H9 (cell line): ENCODE results near the gene DMD. TPM values are rescaled to one million over a fixed set of nuclear protein-coding genes. Genes with fewer than 3 reads are reported as not detected.

Experiments used
- DNase-seq: peaks from one replicate; pipeline ENCODE4 v3.0.0-alpha.2; 2017
- H2AFZ ChIP-seq: one replicate; pipeline ENCODE4 v1.6.1; 2013; ENCODE audit warnings: mild to moderate bottlenecking, low read length, control low read depth, moderate library complexity
- H2AK5ac ChIP-seq: 2 replicates; pipeline ENCODE4 v1.6.1; 2013; ENCODE audit warnings: low read length, control low read depth, mixed read lengths; ENCODE audit not compliant: insufficient read length
- H2BK120ac ChIP-seq: one replicate; pipeline ENCODE4 v1.6.1; 2013; ENCODE audit warnings: low read depth, mild to moderate bottlenecking, low read length, control low read depth, inconsistent platforms; ENCODE audit not compliant: poor library complexity, severe bottlenecking
- H2BK12ac ChIP-seq: 2 replicates; pipeline ENCODE4 v1.6.1; 2013; ENCODE audit warnings: low read length, control low read depth, mixed read lengths, low read depth; ENCODE audit not compliant: insufficient read length
- H2BK15ac ChIP-seq: 2 replicates; pipeline ENCODE4 v1.6.1; 2013; ENCODE audit warnings: low read depth, low read length, control low read depth
- H2BK20ac ChIP-seq: one replicate; pipeline ENCODE4 v1.6.1; 2013; ENCODE audit warnings: low read depth, mild to moderate bottlenecking, low read length, control low read depth, inconsistent platforms; ENCODE audit not compliant: poor library complexity, severe bottlenecking
- H2BK5ac ChIP-seq: 2 replicates; pipeline ENCODE4 v1.6.1; 2013; ENCODE audit warnings: low read length, control low read depth, mixed read lengths; ENCODE audit not compliant: insufficient read length
- H3K14ac ChIP-seq: 2 replicates; pipeline ENCODE4 v1.6.1; 2013; ENCODE audit warnings: low read length, control low read depth; ENCODE audit not compliant: insufficient read depth
- H3K18ac ChIP-seq: 2 replicates; pipeline ENCODE4 v1.6.1; 2013; ENCODE audit warnings: low read depth, mild to moderate bottlenecking, mixed read lengths, low read length, control low read depth; ENCODE audit not compliant: insufficient read length
- H3K23ac ChIP-seq: 2 replicates; pipeline ENCODE4 v1.6.1; 2013; ENCODE audit warnings: low read length, control low read depth, mixed read lengths, low read depth; ENCODE audit not compliant: insufficient read length
- H3K23me2 ChIP-seq: 2 replicates; pipeline ENCODE4 v1.6.1; 2013; ENCODE audit warnings: low read depth, mild to moderate bottlenecking, mixed read lengths, low read length, control low read depth; ENCODE audit not compliant: insufficient read length, poor library complexity, severe bottlenecking
- H3K27ac ChIP-seq: 2 replicates; pipeline ENCODE4 v1.5.1; 2013; ENCODE audit warnings: low read length, control low read depth, mixed read lengths, low read depth; ENCODE audit not compliant: insufficient read length
- H3K27me3 ChIP-seq: 2 replicates; pipeline ENCODE4 v1.6.1; 2013; ENCODE audit warnings: low read length, control low read depth, inconsistent platforms; ENCODE audit not compliant: insufficient read depth
- H3K4ac ChIP-seq: 2 replicates; pipeline ENCODE4 v1.6.1; 2013; ENCODE audit warnings: low read depth, mild to moderate bottlenecking, control low read depth, inconsistent platforms, low read length, moderate library complexity
- H3K4me1 ChIP-seq: 2 replicates; pipeline ENCODE4 v1.6.1; 2013; ENCODE audit warnings: low read length, control low read depth, inconsistent platforms; ENCODE audit not compliant: insufficient read depth
- H3K4me2 ChIP-seq: 2 replicates; pipeline ENCODE4 v1.6.1; 2013; ENCODE audit warnings: low read length, control low read depth, mixed read lengths; ENCODE audit not compliant: insufficient read length, insufficient read depth
- H3K56ac ChIP-seq: 2 replicates; pipeline ENCODE4 v1.6.1; 2013; ENCODE audit warnings: low read depth, mild to moderate bottlenecking, mixed read lengths, low read length, control low read depth; ENCODE audit not compliant: insufficient read length
- H3K79me1 ChIP-seq: 2 replicates; pipeline ENCODE4 v1.6.1; 2013; ENCODE audit warnings: low read depth, mild to moderate bottlenecking, moderate library complexity, low read length, control low read depth, inconsistent platforms; ENCODE audit not compliant: insufficient read depth, poor library complexity, severe bottlenecking
- H3K79me2 ChIP-seq: 2 replicates; pipeline ENCODE4 v1.6.1; 2013; ENCODE audit warnings: low read length, control low read depth, inconsistent platforms; ENCODE audit not compliant: insufficient read depth
- H3K9ac ChIP-seq: 2 replicates; pipeline ENCODE4 v1.6.1; 2013; ENCODE audit warnings: low read length, control low read depth, mixed read lengths; ENCODE audit not compliant: insufficient read length; ENCODE audit errors: extremely low read depth
- H3K9me3 ChIP-seq: one replicate; pipeline ENCODE4 v1.6.1; 2013; ENCODE audit warnings: low read depth, low read length, inconsistent platforms; ENCODE audit not compliant: control insufficient read depth
- H3T11ph ChIP-seq: one replicate; pipeline ENCODE4 v1.6.1; 2013; ENCODE audit warnings: mild to moderate bottlenecking, low read length, control low read depth, inconsistent platforms
- H4K20me1 ChIP-seq: one replicate; pipeline ENCODE4 v1.6.1; 2013; ENCODE audit not compliant: control insufficient read depth, insufficient read length, insufficient read depth
- H4K5ac ChIP-seq: 2 replicates; pipeline ENCODE4 v1.6.1; 2013; ENCODE audit warnings: low read depth, mild to moderate bottlenecking, mixed read lengths, low read length, control low read depth; ENCODE audit not compliant: insufficient read length
- H4K8ac ChIP-seq: replicated peaks from 2 replicates; pipeline ENCODE4 v1.6.1; 2013; ENCODE audit warnings: low read length, control low read depth, mixed read lengths, low read depth; ENCODE audit not compliant: insufficient read length
- H4K91ac ChIP-seq: 2 replicates; pipeline ENCODE4 v1.6.1; 2013; ENCODE audit warnings: low read depth, mild to moderate bottlenecking, moderate library complexity, mixed read lengths, low read length, control low read depth; ENCODE audit not compliant: insufficient read length
- H3K27ac Mint-ChIP-seq, 3 experiments: 2 replicates in 2 of 3; 3 replicates in 1 of 3; pipeline ENCODE4 v1.8.0; 2020 to 2021; ENCODE audit warnings: mixed read lengths in 3 of 3, mild to moderate bottlenecking in 1 of 3, moderate library complexity in 1 of 3
- H3K27me3 Mint-ChIP-seq: 2 replicates; pipeline ENCODE4 v1.8.0; 2021; ENCODE audit warnings: low read depth, mild to moderate bottlenecking, moderate library complexity, mixed read lengths
- H3K36me3 Mint-ChIP-seq, 3 experiments: 2 replicates in 2 of 3; 3 replicates in 1 of 3; pipeline ENCODE4 v1.8.0; 2020 to 2021; ENCODE audit warnings: low read depth in 3 of 3, mixed read lengths in 3 of 3; ENCODE audit not compliant: insufficient read depth in 1 of 3
- H3K4me1 Mint-ChIP-seq, 2 experiments: 2 replicates each; pipeline ENCODE4 v1.8.0; 2020; ENCODE audit warnings: mixed read lengths in 2 of 2
- H3K4me3 Mint-ChIP-seq, 2 experiments: 2 replicates in 1 of 2; 3 replicates in 1 of 2; pipeline ENCODE4 v1.8.0; 2020 to 2021; ENCODE audit warnings: mild to moderate bottlenecking in 2 of 2, mixed read lengths in 2 of 2, moderate library complexity in 1 of 2
- H3K9me3 Mint-ChIP-seq, 2 experiments: 2 replicates in 1 of 2; 3 replicates in 1 of 2; pipeline ENCODE4 v1.8.0; 2020; ENCODE audit warnings: mild to moderate bottlenecking in 2 of 2, mixed read lengths in 2 of 2, moderate library complexity in 1 of 2
- WGBS: extraction: QIAGEN DNeasy Blood & Tissue Kit; methylation state at CpG from one replicate; pipeline ENCODE4 v1.1.7; 2013; ENCODE audit warnings: missing lambda C conversion rate, low lambda C conversion rate, mixed read lengths; ENCODE audit not compliant: insufficient read length; ENCODE audit errors: extremely low coverage; 5-methylcytosine and 5-hydroxymethylcytosine counted together
- total RNA-seq: library from RNA; stranded (reverse); gene quantifications from 2 replicates; pipeline ENCODE4 v1.2.1, GENCODE V29; 2021
- TF ChIP-seq, protein P1 (sequence below): fragments of 200-600 bp; sonication (generic); conservative IDR thresholded peaks from 3 replicates; pipeline ENCODE4 v1.8.0; 2021; ENCODE audit warnings: antibody characterized with exemption, mild to moderate bottlenecking

The DMD gene
- total RNA-seq, 1 experiment from 2014 or later, result 3.8 TPM

DNA sequence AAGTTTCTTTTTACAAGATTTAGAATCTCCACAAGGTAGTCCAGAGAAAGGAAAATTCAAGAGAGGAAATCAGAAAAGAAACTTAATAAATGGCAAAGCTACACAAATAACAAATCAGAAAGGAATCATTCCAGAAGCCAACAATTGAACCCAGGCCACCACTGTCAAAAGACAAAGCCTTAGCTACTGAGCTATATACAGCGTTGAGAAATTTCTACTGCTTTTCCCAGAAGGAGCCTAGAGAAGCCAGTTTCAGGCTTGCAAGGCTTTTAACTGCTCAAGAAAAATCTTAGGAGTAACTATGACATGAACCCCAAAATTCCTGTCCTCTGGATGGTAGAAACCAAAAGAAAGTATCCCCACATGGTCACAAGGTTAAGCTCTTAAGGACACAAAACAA lies 129.0 kb downstream of the DMD start:
- Histone ChIP-seq H3K56ac (no peak overlapping the region), H3K79me2 (no peaks in the 10 kb centered on the region), H4K20me1 (no peaks in the 10 kb centered on the region), H2BK12ac (no peak overlapping the region), H3K4me2 (no peak overlapping the region), H2BK120ac (no peak overlapping the region), H2BK20ac (no peak overlapping the region), H4K5ac (no peak overlapping the region), H3K79me1 (no peaks in the 10 kb centered on the region), H4K91ac (no peak overlapping the region), H3K4me1 (no peaks in the 10 kb centered on the region), H3K23me2 (no peaks in the 10 kb centered on the region), H3K27me3 (no peaks in the 10 kb centered on the region), H4K8ac (no peak overlapping the region), H3K18ac (no peak overlapping the region), H3K9ac (no peak overlapping the region), H3K14ac (no peak overlapping the region), H2BK5ac (no peak overlapping the region), H3T11ph (no peak overlapping the region), H2AK5ac (no peak overlapping the region), H2BK15ac (no peak overlapping the region), H3K4ac (no peak overlapping the region), H3K27ac (no peak overlapping the region), H2AFZ (no peak overlapping the region), H3K9me3 (peaks cover 14% of the 10 kb centered on the region), H3K23ac (no peak overlapping the region)
- no peak overlapping the region for H3K4me3 Mint-ChIP-seq
- H3K27me3 Mint-ChIP-seq, result no peaks in the 10 kb centered on the region; the same call in none of the 2 replicates
- no CpG with 5 or more reads among the region's 1 CpG for WGBS
- TF ChIP-seq, protein P1, sequence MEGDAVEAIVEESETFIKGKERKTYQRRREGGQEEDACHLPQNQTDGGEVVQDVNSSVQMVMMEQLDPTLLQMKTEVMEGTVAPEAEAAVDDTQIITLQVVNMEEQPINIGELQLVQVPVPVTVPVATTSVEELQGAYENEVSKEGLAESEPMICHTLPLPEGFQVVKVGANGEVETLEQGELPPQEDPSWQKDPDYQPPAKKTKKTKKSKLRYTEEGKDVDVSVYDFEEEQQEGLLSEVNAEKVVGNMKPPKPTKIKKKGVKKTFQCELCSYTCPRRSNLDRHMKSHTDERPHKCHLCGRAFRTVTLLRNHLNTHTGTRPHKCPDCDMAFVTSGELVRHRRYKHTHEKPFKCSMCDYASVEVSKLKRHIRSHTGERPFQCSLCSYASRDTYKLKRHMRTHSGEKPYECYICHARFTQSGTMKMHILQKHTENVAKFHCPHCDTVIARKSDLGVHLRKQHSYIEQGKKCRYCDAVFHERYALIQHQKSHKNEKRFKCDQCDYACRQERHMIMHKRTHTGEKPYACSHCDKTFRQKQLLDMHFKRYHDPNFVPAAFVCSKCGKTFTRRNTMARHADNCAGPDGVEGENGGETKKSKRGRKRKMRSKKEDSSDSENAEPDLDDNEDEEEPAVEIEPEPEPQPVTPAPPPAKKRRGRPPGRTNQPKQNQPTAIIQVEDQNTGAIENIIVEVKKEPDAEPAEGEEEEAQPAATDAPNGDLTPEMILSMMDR, result no peak
- H3K27ac Mint-ChIP-seq, result no peak overlapping the region
- H3K9me3 Mint-ChIP-seq, result peaks cover 39 to 45% of the 10 kb centered on the region in 2 experiments
- peaks cover 3 to 21% (median 15%) of the 10 kb centered on the region in 3 experiments; a peak in 6 of 7 replicates for H3K36me3 Mint-ChIP-seq
- no peak for DNase-seq
- peaks cover 2 to 10% of the 10 kb centered on the region in 2 experiments for H3K4me1 Mint-ChIP-seq
